ENCODE measurements around the gene MTM1. TPM values are rescaled to one million over a fixed set of nuclear protein-coding genes. Genes with fewer than 3 reads are reported as not detected.

The MTM1 gene
- total RNA-seq, 1 donor from 2014 or later, result 15.3 TPM

- H3K4me3 ChIP-seq, result no peak overlapping the region
- no peak for TF ChIP-seq EZH2 (IDR thresholded peaks at IDR 0.05)
- no peak for TF ChIP-seq CTCF (IDR thresholded peaks at IDR 0.05)
- TF ChIP-seq EZH2phosphoT487 (IDR thresholded peaks at IDR 0.05), result no peak
- Mint-ChIP-seq H3K36me3 (peaks cover 7% of the 10 kb centered on the region), H3K27ac (no peak overlapping the region), H3K9me3 (no peaks in the 10 kb centered on the region), H3K27me3 (ENCODE audit: insufficient read depth, low read depth) (no peaks in the 10 kb centered on the region), H3K4me1 (no peaks in the 10 kb centered on the region), H3K4me3 (no peak overlapping the region)
- H3K9me3 ChIP-seq (ENCODE audit: low read depth), result no peaks in the 10 kb centered on the region
- no peak overlapping the region for H3K4me2 ChIP-seq
- H3K27ac ChIP-seq, result no peak overlapping the region
- H3K9ac ChIP-seq, result no peak overlapping the region
- no peaks in the 10 kb centered on the region for H4K20me1 ChIP-seq (ENCODE audit: low read depth)
- peaks cover 4% of the 10 kb centered on the region for H3K4me1 ChIP-seq
- H3F3A ChIP-seq (ENCODE audit: low read depth), result no peaks in the 10 kb centered on the region
- no peak for DNase-seq (ENCODE audit: low spot score)
- H3K36me3 ChIP-seq, result no peaks in the 10 kb centered on the region
- H3K79me2 ChIP-seq (ENCODE audit: low read depth), result no peaks in the 10 kb centered on the region
- H3K27me3 ChIP-seq, result no peaks in the 10 kb centered on the region
- H2AFZ ChIP-seq (replicated peaks), result no peak overlapping the region
Measured at GRCh38 chrX:150623583-150623982, 55.2 kb downstream of the MTM1 start.

GRCh38 chrX:150625097-150625496 lies 56.7 kb downstream of the MTM1 start:
- Histone ChIP-seq H3K27ac (no peak overlapping the region), H3K36me3 (no peaks in the 10 kb centered on the region), H3K27me3 (no peaks in the 10 kb centered on the region), H4K20me1 (ENCODE audit: low read depth) (no peaks in the 10 kb centered on the region), H3K9me3 (ENCODE audit: low read depth) (no peaks in the 10 kb centered on the region), H3K4me2 (no peak overlapping the region), H3K4me3 (no peak overlapping the region), H2AFZ (replicated peaks) (no peak overlapping the region), H3K79me2 (ENCODE audit: low read depth) (no peaks in the 10 kb centered on the region), H3K9ac (no peak overlapping the region), H3F3A (ENCODE audit: low read depth) (no peaks in the 10 kb centered on the region), H3K4me1 (peaks cover 4% of the 10 kb centered on the region)
- Mint-ChIP-seq H3K9me3 (no peaks in the 10 kb centered on the region), H3K4me1 (no peaks in the 10 kb centered on the region), H3K27ac (no peak overlapping the region), H3K36me3 (peaks cover 11% of the 10 kb centered on the region), H3K4me3 (no peak overlapping the region), H3K27me3 (ENCODE audit: insufficient read depth, low read depth) (no peaks in the 10 kb centered on the region)
- TF ChIP-seq EZH2phosphoT487 (IDR thresholded peaks at IDR 0.05), result no peak
- no peak for TF ChIP-seq CTCF (IDR thresholded peaks at IDR 0.05)
- TF ChIP-seq EZH2 (IDR thresholded peaks at IDR 0.05), result no peak
- no peak for DNase-seq (ENCODE audit: low spot score)

- no peak overlapping the region for H3K9ac ChIP-seq
- no peaks in the 10 kb centered on the region for H3K27me3 Mint-ChIP-seq (ENCODE audit: insufficient read depth, low read depth)
- peaks cover 14% of the 10 kb centered on the region for H3K36me3 Mint-ChIP-seq
- no peaks in the 10 kb centered on the region for H3K79me2 ChIP-seq (ENCODE audit: low read depth)
- H3K36me3 ChIP-seq, result no peaks in the 10 kb centered on the region
- no peaks in the 10 kb centered on the region for H3F3A ChIP-seq (ENCODE audit: low read depth)
- H3K4me1 ChIP-seq, result peaks cover 4% of the 10 kb centered on the region
- H3K27me3 ChIP-seq, result no peaks in the 10 kb centered on the region
- no peak overlapping the region for H3K4me3 ChIP-seq
- no peak overlapping the region for H2AFZ ChIP-seq (replicated peaks)
- H3K4me3 Mint-ChIP-seq, result no peak overlapping the region
- no peak overlapping the region for H3K4me2 ChIP-seq
- H4K20me1 ChIP-seq (ENCODE audit: low read depth), result no peaks in the 10 kb centered on the region
- H3K27ac Mint-ChIP-seq, result no peak overlapping the region
- H3K9me3 Mint-ChIP-seq, result no peaks in the 10 kb centered on the region
- DNase-seq (ENCODE audit: low spot score), result no peak
- H3K9me3 ChIP-seq (ENCODE audit: low read depth), result no peaks in the 10 kb centered on the region
- H3K27ac ChIP-seq, result no peak overlapping the region
- TF ChIP-seq CTCF (IDR thresholded peaks at IDR 0.05), result no peak
- TF ChIP-seq EZH2phosphoT487 (IDR thresholded peaks at IDR 0.05), result no peak
- TF ChIP-seq EZH2 (IDR thresholded peaks at IDR 0.05), result no peak
- H3K4me1 Mint-ChIP-seq, result no peaks in the 10 kb centered on the region
Measured at GRCh38 chrX:150625875-150626274, 57.5 kb downstream of the MTM1 start.
